Prostate gland (tissue), 2 donors: ENCODE measurements around the gene DEFB121.

Experiments used
- POLR2AphosphoS5 ChIP-seq: sonication (generic); formaldehyde crosslinking; IDR thresholded peaks from one replicate; pipeline ENCODE4 v1.6.1; 2017; ENCODE audit warnings: antibody characterized with exemption
- TF ChIP-seq, protein P1 (sequence below), 4 experiments: fragments of 200-600 bp in 2 of 4; fragments of 450-650 bp in 2 of 4; sonication (generic) in 2 of 4; IDR thresholded peaks; 1 replicate in 3 of 4; 2 replicates in 1 of 4; pipeline ENCODE4 v1.5.1; 2016 to 2019; ENCODE audit warnings: antibody characterized with exemption in 4 of 4, mild to moderate bottlenecking in 2 of 4, moderate library complexity in 2 of 4

DNA sequence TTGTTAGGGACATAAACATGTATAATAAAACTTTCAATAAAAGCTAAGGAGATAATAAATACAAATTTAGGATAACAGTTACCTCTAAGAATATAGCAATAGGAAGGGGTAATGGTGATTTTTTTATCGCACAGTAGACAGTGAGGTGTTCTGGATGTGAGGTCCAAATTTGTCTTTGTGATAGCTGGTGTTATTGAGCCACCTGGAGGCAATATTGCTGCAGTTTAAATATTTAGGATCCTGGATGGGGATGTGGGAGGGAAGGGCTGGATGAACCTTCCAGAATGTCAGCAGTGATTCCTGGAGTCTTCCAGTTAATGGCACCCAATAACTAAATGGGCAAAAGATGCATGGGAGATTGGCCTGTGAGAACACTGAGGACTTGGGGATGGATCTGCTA lies 48.3 kb upstream of the DEFB121 start:
- TF ChIP-seq, protein P1, sequence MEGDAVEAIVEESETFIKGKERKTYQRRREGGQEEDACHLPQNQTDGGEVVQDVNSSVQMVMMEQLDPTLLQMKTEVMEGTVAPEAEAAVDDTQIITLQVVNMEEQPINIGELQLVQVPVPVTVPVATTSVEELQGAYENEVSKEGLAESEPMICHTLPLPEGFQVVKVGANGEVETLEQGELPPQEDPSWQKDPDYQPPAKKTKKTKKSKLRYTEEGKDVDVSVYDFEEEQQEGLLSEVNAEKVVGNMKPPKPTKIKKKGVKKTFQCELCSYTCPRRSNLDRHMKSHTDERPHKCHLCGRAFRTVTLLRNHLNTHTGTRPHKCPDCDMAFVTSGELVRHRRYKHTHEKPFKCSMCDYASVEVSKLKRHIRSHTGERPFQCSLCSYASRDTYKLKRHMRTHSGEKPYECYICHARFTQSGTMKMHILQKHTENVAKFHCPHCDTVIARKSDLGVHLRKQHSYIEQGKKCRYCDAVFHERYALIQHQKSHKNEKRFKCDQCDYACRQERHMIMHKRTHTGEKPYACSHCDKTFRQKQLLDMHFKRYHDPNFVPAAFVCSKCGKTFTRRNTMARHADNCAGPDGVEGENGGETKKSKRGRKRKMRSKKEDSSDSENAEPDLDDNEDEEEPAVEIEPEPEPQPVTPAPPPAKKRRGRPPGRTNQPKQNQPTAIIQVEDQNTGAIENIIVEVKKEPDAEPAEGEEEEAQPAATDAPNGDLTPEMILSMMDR (IDR thresholded peaks at IDR 0.05): no peak
- no peak for TF ChIP-seq POLR2AphosphoS5
